Measurements from ENCODE around the gene EFCAB8.

Gene EFCAB8

GRCh38 chr20:32988008-32988407 lies 129.3 kb downstream of the EFCAB8 start:
- DNase-seq, result no peak

GRCh38 chr20:32989507-32990283 lies 131.0 kb downstream of the EFCAB8 start:
- DNase-seq, result no peak

GRCh38 chr20:32990426-32990825 lies 131.7 kb downstream of the EFCAB8 start:
- no peak for DNase-seq

GRCh38 chr20:32991383-32991782 lies 132.7 kb downstream of the EFCAB8 start:
- no peak for DNase-seq

GRCh38 chr20:32991792-32992641 lies 133.3 kb downstream of the EFCAB8 start:
- DNase-seq, result no peak

- no peak for DNase-seq
Observed at GRCh38 chr20:32993496-32994050, 134.8 kb downstream of the EFCAB8 start.

GRCh38 chr20:32995802-32996201 lies 137.1 kb downstream of the EFCAB8 start:
- DNase-seq, result no peak

GRCh38 chr20:32997431-32997830 lies 138.7 kb downstream of the EFCAB8 start:
- no peak for DNase-seq

GRCh38 chr20:32999603-33000250 lies 141.0 kb downstream of the EFCAB8 start:
- DNase-seq, result no peak

- DNase-seq, result no peak
Observed at GRCh38 chr20:33000802-33001466, 142.2 kb downstream of the EFCAB8 start.

- no peak for DNase-seq
Observed at GRCh38 chr20:33002087-33002808, 143.5 kb downstream of the EFCAB8 start.

GRCh38 chr20:33004141-33004751 lies 145.5 kb downstream of the EFCAB8 start, which contains the start of gene SUN5:
Gene SUN5, minus strand, starts transcription at chr20:33004433. Its CDS starts 93 bp downstream, at chr20:33004340.
- DNase-seq, result no peak

- no peak for DNase-seq
Observed at GRCh38 chr20:33005132-33005566, 146.4 kb downstream of the EFCAB8 start.

- no peak for DNase-seq
Observed at GRCh38 chr20:33005908-33006775, 147.4 kb downstream of the EFCAB8 start.

- DNase-seq, result no peak
Observed at GRCh38 chr20:33006776-33007375, 148.2 kb downstream of the EFCAB8 start.

- no peak for DNase-seq
Observed at GRCh38 chr20:33007376-33008335, 148.9 kb downstream of the EFCAB8 start, which contains the start of gene BPIFB2. Gene BPIFB2, plus strand, starts transcription at chr20:33007704. Its CDS starts 871 bp downstream, at chr20:33008575.

- DNase-seq, result no peak
Observed at GRCh38 chr20:33008336-33009213, 149.9 kb downstream of the EFCAB8 start.
